Activated CD4-positive, alpha-beta T cell treated with anti-CD3 and anti-CD28 coated beads, Interleukin-2, amount 10 ng/mL, durations not matched to agents 24 days and 14 days (primary cell): Measurements from ENCODE around the gene LOC128125822.
"Not testable (repeated sequence)": the region's sequence is repeated elsewhere in the genome, so short reads cannot be mapped to it uniquely, and the experiment has no call there.

Source experiments
- DNase-seq: peaks from one replicate; pipeline ENCODE4 v3.0.0; 2022
- H3K27ac Mint-ChIP-seq: one replicate; pipeline ENCODE4 v1.8.0; 2022; ENCODE audit warnings: mild to moderate bottlenecking, mixed read lengths
- H3K27me3 Mint-ChIP-seq: one replicate; pipeline ENCODE4 v1.8.0; 2022; ENCODE audit warnings: mixed read lengths
- H3K36me3 Mint-ChIP-seq: one replicate; pipeline ENCODE4 v1.8.0; 2022; ENCODE audit warnings: low read depth, mild to moderate bottlenecking, mixed read lengths
- H3K4me1 Mint-ChIP-seq: one replicate; pipeline ENCODE4 v1.8.0; 2021; ENCODE audit warnings: mixed read lengths
- H3K4me3 Mint-ChIP-seq: one replicate; pipeline ENCODE4 v1.8.0; 2022; ENCODE audit warnings: mild to moderate bottlenecking, moderate library complexity, mixed read lengths
- H3K9me3 Mint-ChIP-seq: one replicate; pipeline ENCODE4 v1.8.0; 2021; ENCODE audit warnings: mixed read lengths
- intact Hi-C: fragments of 100-400 bp; cut with micrococcal nuclease; formaldehyde crosslinking; loops from one replicate; pipeline ENCODE4 v1.15.1; 2023

The LOC128125822 gene

DNA sequence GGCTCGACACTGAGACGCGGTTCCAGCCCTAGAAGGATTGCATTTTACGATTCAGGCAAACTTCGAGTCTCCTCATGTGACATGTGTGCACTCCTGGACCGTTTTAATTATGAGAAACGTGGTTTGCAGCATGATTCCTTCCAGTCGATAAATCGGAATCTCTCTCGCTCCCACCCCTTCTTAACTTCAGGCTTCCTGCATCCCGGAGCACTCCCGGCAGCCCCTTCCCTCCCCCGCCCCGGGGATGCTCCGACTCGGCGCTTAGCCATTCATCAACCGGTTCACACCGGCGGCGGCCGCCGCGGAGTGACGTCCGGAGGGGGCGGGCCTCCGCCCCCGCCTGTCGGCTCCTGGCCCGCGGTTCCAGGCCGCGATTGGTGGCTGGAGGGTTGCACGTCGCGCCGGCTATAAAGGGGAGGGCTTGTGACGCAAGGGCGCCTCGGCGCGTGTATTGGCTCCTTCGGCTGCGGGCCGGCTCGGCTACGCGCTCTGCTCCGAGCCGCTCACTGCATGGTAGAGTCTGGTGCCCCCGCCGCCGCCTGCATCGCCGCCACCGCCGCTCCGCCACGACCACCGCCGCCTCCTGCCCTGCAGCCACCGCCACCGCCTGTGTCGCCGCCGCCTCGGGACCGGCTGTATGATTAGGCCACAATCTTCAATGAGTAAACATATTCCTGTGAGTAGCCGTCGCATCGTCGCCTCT lies at the start of gene LOC128125822, which contains the start of gene PTP4A1:
Gene LOC128125822 (plus strand): TSS at position 437 of the 703 bp plus-strand sequence.
Gene PTP4A1 (plus strand): TSS at position 437 of the 703 bp plus-strand sequence. CDS start 4,401 bp downstream, outside the sequence.
- peaks cover 5% of the 10 kb centered on the region for H3K9me3 Mint-ChIP-seq
- intact Hi-C loops: loop anchor here (1.0 kb wide), 2 partner anchors 26 to 63 kb away; partner anchors contain the start of gene PHF3
- peak within 1 kb of the TSS; percentile 96 for H3K27ac Mint-ChIP-seq
- H3K36me3 Mint-ChIP-seq: peaks cover 21% of the 10 kb centered on the region
- H3K4me3 Mint-ChIP-seq: peak within 1 kb of the TSS; percentile 98
- peak; percentile 99 for DNase-seq
- H3K27me3 Mint-ChIP-seq: no peaks in the 10 kb centered on the region
- H3K4me1 Mint-ChIP-seq: peaks cover 27% of the 10 kb centered on the region

DNA sequence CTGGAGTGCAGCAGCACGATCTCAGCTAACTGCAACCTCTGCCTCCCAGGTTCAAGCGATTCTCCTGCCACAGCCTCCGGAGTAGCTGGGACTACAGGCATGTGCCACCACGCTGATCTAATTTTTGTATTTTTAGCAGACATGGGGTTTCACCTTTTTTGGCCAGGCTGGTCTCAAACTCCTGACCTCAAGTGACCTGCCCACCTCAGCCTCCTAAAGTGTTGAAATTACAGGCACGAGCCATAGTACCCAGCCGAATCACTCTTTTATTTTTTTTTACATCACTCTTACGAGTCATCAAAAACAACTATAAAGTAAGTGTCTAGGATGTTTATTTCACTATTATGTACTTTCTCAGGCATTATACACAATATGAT lies 49.4 kb upstream of the LOC128125822 start:
- H3K27me3 Mint-ChIP-seq, H3K36me3 Mint-ChIP-seq, H3K4me3 Mint-ChIP-seq, intact Hi-C loops, DNase-seq, H3K27ac Mint-ChIP-seq, H3K9me3 Mint-ChIP-seq: not testable (repeated sequence)
- H3K4me1 Mint-ChIP-seq: peaks cover 21% of the 10 kb centered on the region

DNA sequence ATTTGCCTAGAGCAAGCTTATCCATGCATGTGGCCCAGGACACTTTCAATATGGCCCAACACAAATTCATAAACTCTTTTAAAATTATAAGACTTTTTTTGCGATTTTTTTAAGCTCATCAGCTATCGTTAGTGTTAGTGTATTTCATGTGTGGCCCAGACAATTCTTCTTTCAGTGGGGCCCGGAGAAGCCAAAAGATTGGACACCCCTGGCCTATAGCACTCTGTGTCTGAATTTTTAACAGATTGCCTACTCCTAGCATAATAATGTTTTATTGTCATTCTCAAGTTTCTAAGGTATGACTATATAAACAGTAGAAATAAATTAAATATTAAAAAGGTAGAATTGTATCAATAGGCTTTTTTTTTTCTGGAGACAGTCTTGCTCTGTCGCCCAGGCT lies 48.6 kb upstream of the LOC128125822 start:
- Mint-ChIP-seq H3K9me3 (no peaks in the 10 kb centered on the region), H3K27ac (no peak overlapping the region), H3K4me1 (peaks cover 27% of the 10 kb centered on the region), H3K27me3 (peaks cover 2% of the 10 kb centered on the region), H3K36me3 (no peaks in the 10 kb centered on the region), H3K4me3 (no peak overlapping the region)
- DNase-seq: no peak
- intact Hi-C loops: no loop called here

DNA sequence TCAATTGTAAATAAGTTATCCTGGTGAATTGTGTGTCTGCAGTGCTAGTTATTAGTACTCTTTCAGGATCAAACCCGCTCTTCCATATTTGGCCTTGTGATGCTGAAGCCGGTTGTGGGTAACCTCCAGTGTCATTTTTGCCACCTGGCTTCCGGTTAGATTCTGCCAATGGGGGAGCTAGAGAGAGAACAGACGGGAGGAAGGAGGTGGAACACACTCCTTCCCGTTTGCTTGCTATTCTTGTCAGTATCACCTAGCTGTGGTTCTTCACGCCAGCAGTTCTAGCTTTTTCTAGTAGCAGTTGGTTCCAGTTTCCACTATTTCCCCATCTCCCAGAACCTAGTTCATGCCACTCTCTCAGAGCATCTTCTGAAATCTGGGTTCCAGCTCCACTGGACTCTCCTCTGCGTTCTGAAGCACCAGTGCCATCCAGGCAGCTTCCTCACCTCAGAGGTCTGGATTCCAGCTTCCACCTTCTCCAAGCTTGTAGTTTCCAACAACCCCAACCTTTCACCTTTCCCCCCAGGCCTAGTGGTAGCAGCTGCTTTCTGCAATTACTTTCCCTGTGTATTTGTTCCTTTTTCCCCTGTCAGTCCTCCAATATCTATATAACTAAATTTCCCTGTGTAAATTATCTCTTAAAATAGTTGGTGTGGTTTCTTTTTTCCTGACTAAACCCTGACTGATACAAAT lies 46.9 kb upstream of the LOC128125822 start:
- H3K27ac Mint-ChIP-seq: no peak overlapping the region
- no peak overlapping the region for H3K4me3 Mint-ChIP-seq
- H3K9me3 Mint-ChIP-seq: no peaks in the 10 kb centered on the region
- intact Hi-C loops: no loop called here
- no peak for DNase-seq
- peaks cover 2% of the 10 kb centered on the region for H3K27me3 Mint-ChIP-seq
- peaks cover 36% of the 10 kb centered on the region for H3K4me1 Mint-ChIP-seq
- no peaks in the 10 kb centered on the region for H3K36me3 Mint-ChIP-seq

DNA sequence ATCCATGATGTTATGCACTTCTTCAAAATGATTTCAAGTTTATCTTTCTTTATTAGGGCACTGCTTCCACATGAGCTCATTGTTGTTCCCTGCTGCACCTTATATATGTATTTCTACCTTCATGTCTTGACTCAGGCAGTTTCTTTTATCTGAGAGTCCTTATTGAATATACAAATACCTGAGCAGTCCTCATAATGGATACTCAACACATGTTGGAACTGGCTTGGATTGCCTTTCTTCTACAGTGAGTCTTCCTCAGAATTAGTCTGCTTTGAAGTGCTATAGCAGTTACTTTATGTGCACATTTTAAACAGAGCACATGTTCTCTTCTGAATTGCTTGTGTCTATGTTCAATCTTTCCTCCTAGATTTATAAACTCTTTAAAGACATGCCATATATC lies 45.3 kb upstream of the LOC128125822 start:
- H3K27ac Mint-ChIP-seq: no peak overlapping the region
- no peak overlapping the region for H3K4me3 Mint-ChIP-seq
- H3K9me3 Mint-ChIP-seq: no peaks in the 10 kb centered on the region
- intact Hi-C loops: no loop called here
- H3K36me3 Mint-ChIP-seq: no peaks in the 10 kb centered on the region
- DNase-seq: no peak
- peaks cover 39% of the 10 kb centered on the region for H3K4me1 Mint-ChIP-seq
- peaks cover 1% of the 10 kb centered on the region for H3K27me3 Mint-ChIP-seq

DNA sequence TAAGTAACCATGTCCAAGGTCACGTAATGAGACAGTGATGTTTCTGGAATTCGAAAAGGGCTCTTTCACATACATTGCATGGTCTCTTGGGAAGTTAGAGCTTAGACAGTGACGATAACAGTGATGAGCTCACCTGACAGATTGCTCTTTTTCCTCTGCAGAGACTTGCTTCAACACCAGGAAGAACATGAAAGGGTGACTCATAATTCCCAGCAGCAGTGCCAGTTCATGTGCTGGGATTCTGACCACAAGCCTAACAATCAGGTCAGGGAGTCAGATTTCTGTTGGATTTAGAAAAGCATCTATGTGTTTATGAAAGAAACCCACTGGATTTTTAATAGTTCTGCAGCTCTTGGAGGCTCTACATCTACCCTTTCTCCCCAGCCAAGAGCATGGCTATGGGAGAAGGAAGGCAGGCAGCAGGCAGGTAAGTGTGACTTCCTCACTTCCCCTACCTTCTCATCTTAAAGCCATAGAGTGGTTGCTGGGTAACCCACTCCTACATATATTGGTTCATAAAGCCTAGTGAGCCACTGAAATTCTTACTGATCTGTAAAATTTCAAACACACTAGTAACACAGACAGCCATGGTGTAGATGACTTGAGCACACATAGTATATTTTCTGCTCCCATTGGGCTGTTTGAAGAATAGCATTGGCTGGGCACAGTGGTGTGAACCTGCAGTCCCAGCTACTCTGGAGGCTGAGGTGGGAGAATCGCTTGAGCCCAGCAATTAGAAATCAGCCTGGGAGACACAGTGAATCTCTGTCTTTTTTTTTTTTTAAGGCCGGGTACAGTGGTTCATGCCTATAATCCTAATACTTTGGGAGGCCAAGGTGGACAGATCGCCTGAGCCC lies 44.4 kb upstream of the LOC128125822 start:
- Mint-ChIP-seq H3K27ac (peak overlapping the region; percentile 51), H3K36me3 (no peaks in the 10 kb centered on the region), H3K9me3 (peaks cover 3% of the 10 kb centered on the region), H3K4me3 (peak overlapping the region; percentile 23), H3K4me1 (peaks cover 35% of the 10 kb centered on the region), H3K27me3 (no peaks in the 10 kb centered on the region)
- intact Hi-C loops: loop anchor here (2.0 kb wide), 1 partner anchor 43 kb away; no protein-coding TSS in a partner anchor
- no peak for DNase-seq

DNA sequence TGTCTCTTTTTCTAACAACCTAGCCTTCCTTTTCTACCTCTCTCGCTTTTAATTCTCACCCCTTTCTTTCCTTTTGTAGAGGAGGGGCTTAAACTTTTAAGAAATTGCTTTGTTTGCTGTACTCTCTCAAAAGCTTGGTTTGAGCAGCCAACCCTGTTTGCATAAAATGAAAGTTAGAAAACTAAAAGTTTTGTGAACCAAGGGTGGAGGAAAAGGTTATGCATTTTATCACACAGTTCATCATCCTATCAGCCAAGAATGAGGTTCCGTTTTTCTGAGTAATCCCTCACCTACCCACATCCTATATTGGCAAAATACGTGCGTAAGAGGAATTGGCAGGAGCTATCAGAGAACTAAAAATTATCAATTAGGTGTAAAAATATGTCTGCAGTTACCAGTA lies 42.8 kb upstream of the LOC128125822 start:
- H3K4me3 Mint-ChIP-seq: peak overlapping the region; percentile 82
- DNase-seq: peak; percentile 72
- H3K4me1 Mint-ChIP-seq: peaks cover 35% of the 10 kb centered on the region
- no peaks in the 10 kb centered on the region for H3K36me3 Mint-ChIP-seq
- intact Hi-C loops: loop anchor here (2.0 kb wide), 1 partner anchor 41 kb away; no protein-coding TSS in a partner anchor
- H3K27ac Mint-ChIP-seq: peak overlapping the region; percentile 94
- peaks cover 3% of the 10 kb centered on the region for H3K9me3 Mint-ChIP-seq
- H3K27me3 Mint-ChIP-seq: no peaks in the 10 kb centered on the region

DNA sequence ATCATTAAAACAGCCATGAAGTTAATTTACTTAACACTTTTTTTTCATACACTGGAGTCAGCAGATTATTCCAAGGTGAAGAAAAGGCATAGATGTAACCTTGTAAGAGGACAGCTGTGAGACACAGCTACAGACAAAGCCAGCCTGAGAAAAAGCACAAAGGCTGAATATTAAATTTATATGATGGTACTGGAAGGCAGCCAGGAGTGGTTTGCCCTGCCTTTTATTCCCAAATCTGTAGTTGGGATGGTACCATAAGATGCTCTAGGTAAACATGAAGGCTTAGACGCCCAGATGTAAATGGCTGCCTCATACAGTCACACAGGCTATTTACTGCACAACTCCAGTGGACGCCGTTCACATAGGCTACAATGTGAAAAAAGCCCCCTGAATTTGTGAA lies 42.1 kb upstream of the LOC128125822 start:
- Mint-ChIP-seq H3K9me3 (peaks cover 3% of the 10 kb centered on the region), H3K27me3 (no peaks in the 10 kb centered on the region), H3K27ac (peak overlapping the region; percentile 94), H3K4me3 (peak overlapping the region; percentile 82), H3K36me3 (no peaks in the 10 kb centered on the region), H3K4me1 (peaks cover 34% of the 10 kb centered on the region)
- intact Hi-C loops: no loop called here
- no peak for DNase-seq

DNA sequence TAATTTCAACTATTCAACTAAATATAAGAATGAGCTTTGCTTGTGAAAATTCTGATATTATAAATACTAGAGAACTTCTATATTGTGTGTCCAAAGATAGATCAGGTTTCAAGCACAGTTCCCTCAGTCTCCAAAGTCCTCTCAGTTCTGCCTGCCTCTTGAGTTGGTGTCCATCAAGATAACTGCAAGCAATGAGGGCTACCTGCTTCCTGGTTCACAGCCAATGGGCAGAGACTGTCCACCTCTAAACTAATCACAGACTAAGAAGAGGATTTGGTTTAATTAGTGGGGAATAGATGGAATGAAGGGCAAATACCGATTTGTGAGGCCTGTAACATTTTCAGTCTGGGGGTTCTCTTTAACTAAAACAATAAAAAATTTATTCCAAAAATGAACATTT lies 41.3 kb upstream of the LOC128125822 start:
- Mint-ChIP-seq H3K9me3 (peaks cover 3% of the 10 kb centered on the region), H3K27ac (no peak overlapping the region), H3K4me1 (peaks cover 31% of the 10 kb centered on the region), H3K4me3 (no peak overlapping the region), H3K27me3 (no peaks in the 10 kb centered on the region), H3K36me3 (no peaks in the 10 kb centered on the region)
- intact Hi-C loops: no loop called here
- no peak for DNase-seq

DNA sequence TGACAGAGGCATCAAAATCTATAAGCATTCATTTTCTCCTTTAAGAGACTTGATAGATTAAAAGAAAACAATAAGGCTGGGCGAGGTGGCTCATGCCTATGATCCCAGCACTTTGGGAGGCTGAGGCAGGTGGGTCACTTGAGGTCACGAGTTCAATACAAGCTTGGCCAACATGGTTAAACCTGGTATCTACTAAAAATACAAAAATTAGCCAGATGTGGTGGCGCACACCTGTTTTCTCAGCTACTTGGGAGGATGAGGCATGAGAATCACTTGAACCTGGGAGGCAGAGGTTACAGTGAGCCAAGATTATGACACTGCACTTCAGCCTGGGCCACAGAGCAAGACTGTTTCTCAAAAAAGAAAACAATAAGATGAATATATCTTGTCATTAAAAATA lies 39.3 kb upstream of the LOC128125822 start:
- peaks cover 4% of the 10 kb centered on the region for H3K27me3 Mint-ChIP-seq
- peaks cover 3% of the 10 kb centered on the region for H3K9me3 Mint-ChIP-seq
- DNase-seq: no peak
- no peak overlapping the region for H3K27ac Mint-ChIP-seq
- H3K4me3 Mint-ChIP-seq: no peak overlapping the region
- H3K4me1 Mint-ChIP-seq: peaks cover 20% of the 10 kb centered on the region
- intact Hi-C loops: no loop called here
- no peaks in the 10 kb centered on the region for H3K36me3 Mint-ChIP-seq

DNA sequence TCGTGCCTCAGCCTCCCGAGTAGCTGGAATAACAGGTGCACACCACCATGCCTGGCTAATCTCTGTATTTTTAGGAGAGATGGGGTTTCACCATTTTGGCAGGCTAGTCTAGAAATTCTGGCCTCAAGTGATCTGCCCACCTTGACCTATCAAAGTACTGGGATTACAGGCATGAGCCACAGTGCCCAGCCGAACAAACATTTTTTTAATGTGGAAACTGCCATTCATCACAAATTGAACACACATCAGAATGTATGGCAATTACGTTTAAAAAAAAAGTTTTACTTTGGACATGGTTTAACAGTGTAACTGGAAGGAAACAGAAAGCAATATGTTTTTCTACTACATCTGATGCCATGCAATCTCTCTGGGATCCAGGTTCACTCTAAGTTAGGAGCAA lies 38.3 kb upstream of the LOC128125822 start:
- H3K27me3 Mint-ChIP-seq: peaks cover 4% of the 10 kb centered on the region
- no peaks in the 10 kb centered on the region for H3K36me3 Mint-ChIP-seq
- H3K27ac Mint-ChIP-seq: no peak overlapping the region
- DNase-seq: no peak
- intact Hi-C loops: no loop called here
- H3K4me1 Mint-ChIP-seq: peaks cover 15% of the 10 kb centered on the region
- H3K9me3 Mint-ChIP-seq: peaks cover 3% of the 10 kb centered on the region
- no peak overlapping the region for H3K4me3 Mint-ChIP-seq

DNA sequence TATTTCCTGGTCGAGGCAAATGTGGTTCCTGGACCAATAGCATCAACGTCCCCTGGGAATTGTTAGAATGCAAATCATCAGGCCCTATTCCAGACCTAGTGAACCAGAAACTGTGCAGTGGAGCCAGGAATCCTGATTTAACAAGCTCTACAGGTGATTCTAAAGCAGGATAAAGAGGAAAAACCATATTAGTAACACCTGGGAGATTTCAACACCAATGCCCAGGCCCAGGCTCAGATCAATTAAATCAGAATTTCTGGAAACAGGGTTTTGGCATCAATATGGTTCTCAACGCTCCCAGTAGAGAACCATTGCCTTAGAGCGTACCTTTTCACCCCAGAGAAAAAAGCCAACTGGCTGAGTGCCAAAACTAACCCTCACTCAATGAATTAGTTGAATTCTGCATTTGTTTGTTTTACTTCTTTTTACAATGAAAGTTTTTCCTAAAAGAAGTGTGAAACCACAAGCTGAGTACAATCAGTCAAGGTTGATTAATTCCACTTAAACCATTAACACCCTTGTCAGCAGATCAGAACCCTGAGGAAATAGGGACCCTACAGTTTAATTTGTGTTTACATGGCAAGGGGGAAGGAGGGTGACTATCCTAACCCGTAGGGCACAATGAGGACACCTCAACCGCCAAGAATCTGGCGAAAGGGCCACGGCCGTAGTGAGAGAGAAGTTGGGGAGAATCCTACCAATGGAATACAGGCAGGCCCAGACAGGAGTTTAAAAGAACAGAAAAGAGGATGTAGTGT lies 34.9 kb upstream of the LOC128125822 start:
- intact Hi-C loops: no loop called here

DNA sequence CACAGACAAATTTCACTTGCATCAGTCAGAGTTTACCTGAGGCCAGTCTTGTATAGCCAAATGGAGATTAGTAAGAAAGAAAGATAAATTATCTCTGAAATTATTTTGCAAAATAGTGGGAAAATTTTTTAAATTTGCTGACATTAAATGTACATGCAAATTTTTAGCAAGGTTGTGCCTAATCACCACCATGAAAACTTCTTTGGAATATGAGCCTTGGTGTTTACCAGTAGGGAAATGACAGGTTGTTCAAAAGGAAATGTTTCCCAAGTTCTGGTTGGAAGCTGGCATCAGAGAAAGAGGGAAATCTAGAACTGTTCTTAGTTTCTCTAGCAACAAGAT lies 34.4 kb upstream of the LOC128125822 start:
- intact Hi-C loops: no loop called here
- peaks cover 5% of the 10 kb centered on the region for H3K9me3 Mint-ChIP-seq
- H3K4me1 Mint-ChIP-seq: peaks cover 4% of the 10 kb centered on the region
- peaks cover 17% of the 10 kb centered on the region for H3K27me3 Mint-ChIP-seq
- H3K27ac Mint-ChIP-seq: no peak overlapping the region
- no peaks in the 10 kb centered on the region for H3K36me3 Mint-ChIP-seq
- H3K4me3 Mint-ChIP-seq: no peak overlapping the region
- no peak for DNase-seq

More for the DNA sequence above, 34.9 kb upstream of the LOC128125822 start:
- H3K9me3 Mint-ChIP-seq: peaks cover 1% of the 10 kb centered on the region
- DNase-seq: no peak
- H3K4me1 Mint-ChIP-seq: peaks cover 1% of the 10 kb centered on the region
- no peak overlapping the region for H3K27ac Mint-ChIP-seq
- H3K4me3 Mint-ChIP-seq: no peak overlapping the region
- H3K36me3 Mint-ChIP-seq: no peaks in the 10 kb centered on the region
- H3K27me3 Mint-ChIP-seq: peaks cover 12% of the 10 kb centered on the region
